Measurements from ENCODE around the gene SIRT7. TPM values are rescaled to one million over a fixed set of nuclear protein-coding genes. Genes with fewer than 3 reads are reported as not detected.

Gene SIRT7
- total RNA-seq, 4 donors from 2014 or later, result 14.3 to 24.1 (median 18.3) TPM

DNA sequence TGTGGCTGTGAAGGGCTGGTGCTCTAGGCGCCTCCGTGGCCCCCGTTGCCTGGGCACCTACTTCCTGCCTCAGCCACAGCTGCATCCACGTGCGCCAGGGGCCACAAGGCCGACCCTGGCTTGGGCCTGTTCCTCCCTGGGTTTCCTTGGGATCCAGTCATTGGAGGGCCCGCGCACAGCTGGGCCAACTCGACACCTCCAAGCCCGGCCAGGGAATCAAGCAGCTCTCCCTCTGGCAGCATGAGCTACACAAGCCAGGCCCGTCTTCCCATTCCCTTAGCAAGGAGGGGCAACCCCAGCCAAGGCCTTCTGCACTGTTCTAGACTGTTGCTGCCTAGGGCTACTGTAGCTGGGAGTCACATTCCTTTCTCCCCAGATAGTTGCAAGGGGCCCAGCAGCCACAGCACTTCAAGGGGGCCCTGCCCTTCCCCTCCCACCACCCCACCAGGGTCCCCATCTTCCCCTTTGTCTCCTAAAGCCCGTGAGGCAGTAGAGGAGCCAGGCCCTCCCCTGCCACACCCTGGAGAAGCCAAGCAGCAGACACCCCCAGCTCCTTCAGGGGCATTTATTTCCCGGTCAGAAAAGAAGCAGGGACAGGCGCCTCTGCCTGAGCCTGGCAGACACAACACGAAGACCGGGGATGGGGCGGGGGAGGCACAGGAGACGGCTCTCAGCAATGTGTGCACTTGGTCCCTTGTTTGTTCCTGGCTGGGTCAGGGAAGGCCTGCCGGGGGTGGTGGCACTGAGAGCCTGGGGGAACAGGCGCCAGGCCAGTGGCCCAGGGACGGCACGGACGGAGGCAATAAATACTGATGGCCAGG, 50.6 kb downstream of the SIRT7 start:
- no CpG with 5 or more reads among the region's 23 CpGs for WGBS, 2 donors (ENCODE audit: low coverage in 1 of 2)
- Histone ChIP-seq H3K4me3 (no peak overlapping the region), H3K27ac (peak overlapping the region in 3 of 4 donors; percentile 98 to 99 (median 99)), H3K4me1 (peaks cover 0 to 72% (median 30%) of the 10 kb centered on the region in 3 donors), H3K27me3 (no peaks in the 10 kb centered on the region), H3K36me3 (peaks cover 0 to 42% of the 10 kb centered on the region in 2 donors), H3K9me3 (no peaks in the 10 kb centered on the region)
- no peak for ATAC-seq
- TF ChIP-seq EP300 (IDR thresholded peaks at IDR 0.05) (no peak), POLR2A (IDR thresholded peaks at IDR 0.05) (peak in 1 of 2 donors; percentile 8), POLR2AphosphoS5 (IDR thresholded peaks at IDR 0.05) (peak; percentile 7)
- TF ChIP-seq, protein P1, sequence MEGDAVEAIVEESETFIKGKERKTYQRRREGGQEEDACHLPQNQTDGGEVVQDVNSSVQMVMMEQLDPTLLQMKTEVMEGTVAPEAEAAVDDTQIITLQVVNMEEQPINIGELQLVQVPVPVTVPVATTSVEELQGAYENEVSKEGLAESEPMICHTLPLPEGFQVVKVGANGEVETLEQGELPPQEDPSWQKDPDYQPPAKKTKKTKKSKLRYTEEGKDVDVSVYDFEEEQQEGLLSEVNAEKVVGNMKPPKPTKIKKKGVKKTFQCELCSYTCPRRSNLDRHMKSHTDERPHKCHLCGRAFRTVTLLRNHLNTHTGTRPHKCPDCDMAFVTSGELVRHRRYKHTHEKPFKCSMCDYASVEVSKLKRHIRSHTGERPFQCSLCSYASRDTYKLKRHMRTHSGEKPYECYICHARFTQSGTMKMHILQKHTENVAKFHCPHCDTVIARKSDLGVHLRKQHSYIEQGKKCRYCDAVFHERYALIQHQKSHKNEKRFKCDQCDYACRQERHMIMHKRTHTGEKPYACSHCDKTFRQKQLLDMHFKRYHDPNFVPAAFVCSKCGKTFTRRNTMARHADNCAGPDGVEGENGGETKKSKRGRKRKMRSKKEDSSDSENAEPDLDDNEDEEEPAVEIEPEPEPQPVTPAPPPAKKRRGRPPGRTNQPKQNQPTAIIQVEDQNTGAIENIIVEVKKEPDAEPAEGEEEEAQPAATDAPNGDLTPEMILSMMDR (IDR thresholded peaks at IDR 0.05), result no peak

DNA sequence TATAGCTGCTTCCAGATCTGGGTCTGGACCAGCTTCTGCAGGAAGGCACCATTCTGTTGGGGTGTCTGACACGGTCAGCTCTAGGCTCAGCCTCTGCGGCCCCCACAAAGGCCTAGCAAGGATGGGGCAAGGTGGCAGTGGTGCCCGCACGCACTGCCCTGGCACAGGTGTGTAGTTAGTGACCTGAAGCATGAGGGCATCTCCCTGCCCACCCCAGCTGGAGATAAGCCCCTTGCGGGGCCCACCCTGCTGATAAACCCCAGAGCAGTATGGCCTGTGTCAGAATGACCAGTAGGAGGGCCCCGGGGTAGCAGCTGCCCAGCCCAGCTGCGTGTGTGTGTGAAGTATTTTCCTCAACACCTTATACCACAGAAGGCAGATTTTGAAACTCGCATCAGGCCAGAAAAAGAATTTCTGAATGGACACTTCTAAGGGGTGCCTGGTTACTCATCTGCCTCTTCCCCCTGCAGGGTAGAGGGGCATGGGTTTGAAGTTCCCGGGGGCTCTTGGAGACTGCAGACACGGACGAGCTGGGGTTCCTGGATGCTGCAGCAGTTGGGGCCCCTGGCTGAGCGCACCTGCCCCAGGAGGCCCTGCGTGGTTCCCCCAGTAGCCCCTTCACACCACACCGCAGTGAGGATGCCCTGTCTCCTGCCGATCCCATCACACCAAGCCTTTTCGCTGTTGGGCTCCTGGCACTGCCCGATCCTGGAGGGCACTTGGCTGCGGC, 51.4 kb downstream of the SIRT7 start:
- TF ChIP-seq POLR2A (IDR thresholded peaks at IDR 0.05) (peak in 1 of 2 donors; percentile 17), EP300 (IDR thresholded peaks at IDR 0.05) (no peak), POLR2AphosphoS5 (IDR thresholded peaks at IDR 0.05) (peak; percentile 24)
- TF ChIP-seq, protein P1 (IDR thresholded peaks at IDR 0.05), result no peak
- no peak for ATAC-seq
- no peaks in the 10 kb centered on the region for H3K27me3 ChIP-seq
- H3K4me1 ChIP-seq, result peaks cover 0 to 72% (median 33%) of the 10 kb centered on the region in 3 donors
- H3K4me3 ChIP-seq, result no peak overlapping the region
- WGBS, 2 donors (ENCODE audit: low coverage in 1 of 2), result 65% methylated on average over 4 of the region's 18 CpGs; no CpG with 5 or more reads in 1 of the 2 donors
- peaks cover 0 to 42% of the 10 kb centered on the region in 2 donors for H3K36me3 ChIP-seq
- no peaks in the 10 kb centered on the region for H3K9me3 ChIP-seq
- peak overlapping the region in 3 of 4 donors; percentile 98 to 99 (median 99) for H3K27ac ChIP-seq

DNA sequence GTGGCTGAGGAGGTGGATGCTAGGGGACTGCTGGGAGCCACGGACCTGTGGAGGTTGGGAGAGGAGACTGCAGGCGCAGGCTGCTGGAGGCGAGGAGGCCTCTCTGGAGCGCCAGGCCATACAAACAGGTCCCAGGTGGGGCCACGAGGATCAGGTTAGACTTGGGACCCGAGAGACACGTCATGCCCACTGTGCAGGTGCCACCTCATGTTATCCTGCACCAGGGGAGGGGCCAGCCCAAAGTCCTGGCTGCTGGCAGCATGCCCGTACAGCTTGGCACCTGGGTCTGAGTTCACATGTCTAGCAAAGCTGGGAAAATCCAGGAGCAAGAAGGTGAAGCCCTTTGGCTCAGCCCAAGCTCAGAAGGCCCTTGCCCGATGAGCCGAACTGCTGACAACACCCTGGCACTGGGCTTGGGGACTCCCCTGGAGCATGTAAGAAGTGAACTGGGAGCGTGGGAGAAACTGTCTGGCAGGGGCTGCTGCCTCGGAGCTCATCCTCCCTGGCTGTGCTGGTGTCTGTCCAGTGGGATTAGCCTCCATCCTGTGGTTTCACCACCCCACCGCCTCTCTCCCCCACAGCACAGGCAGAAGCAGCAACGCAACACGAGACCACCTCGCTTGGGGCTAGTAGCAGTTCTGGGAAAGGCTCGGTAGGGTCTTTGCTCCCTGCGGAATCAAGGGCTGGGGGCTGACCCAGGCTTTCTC, 52.1 kb downstream of the SIRT7 start:
- ATAC-seq, result no peak
- no peak for TF ChIP-seq POLR2A (IDR thresholded peaks at IDR 0.05)
- Histone ChIP-seq H3K36me3 (peaks cover 0 to 42% of the 10 kb centered on the region in 2 donors), H3K27me3 (no peaks in the 10 kb centered on the region), H3K4me3 (no peak overlapping the region), H3K4me1 (peaks cover 0 to 74% (median 36%) of the 10 kb centered on the region in 3 donors), H3K27ac (peak overlapping the region in 3 of 4 donors; percentile 27 to 99 (median 98)), H3K9me3 (no peaks in the 10 kb centered on the region)
- no CpG with 5 or more reads among the region's 18 CpGs for WGBS, 2 donors (ENCODE audit: low coverage in 1 of 2)

DNA sequence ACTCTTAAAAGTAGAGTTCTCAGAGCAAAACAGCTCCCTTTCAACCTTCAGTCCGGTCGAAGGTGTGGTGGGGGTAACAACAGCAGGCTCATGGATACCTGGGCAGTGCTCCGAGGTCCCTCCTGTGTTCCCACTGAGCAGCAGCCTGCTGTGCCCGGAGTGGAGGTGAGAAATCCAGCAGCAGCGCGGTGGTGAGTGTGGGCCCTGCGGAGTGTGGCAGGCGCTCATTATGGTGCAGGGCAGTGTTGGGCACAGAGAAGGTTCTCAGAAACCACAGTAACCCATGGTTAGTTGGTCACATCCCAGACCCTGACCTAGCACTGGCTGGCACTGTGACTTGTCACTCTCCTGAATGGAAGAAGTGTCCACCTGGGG, 52.6 kb downstream of the SIRT7 start:
- H3K36me3 ChIP-seq, result peaks cover 0 to 42% of the 10 kb centered on the region in 2 donors
- peak overlapping the region in 3 of 4 donors; percentile 27 to 99 (median 98) for H3K27ac ChIP-seq
- ATAC-seq, result no peak
- no peaks in the 10 kb centered on the region for H3K9me3 ChIP-seq
- H3K4me3 ChIP-seq, result no peak overlapping the region
- TF ChIP-seq POLR2A (IDR thresholded peaks at IDR 0.05) (no peak), EP300 (IDR thresholded peaks at IDR 0.05) (no peak), POLR2AphosphoS5 (IDR thresholded peaks at IDR 0.05) (no peak)
- TF ChIP-seq, protein P1 (IDR thresholded peaks at IDR 0.05), result no peak
- WGBS, 2 donors (ENCODE audit: low coverage in 1 of 2), result 93 to 100% methylated on average over 3 to 6 of the region's 8 CpGs
- H3K4me1 ChIP-seq, result peaks cover 0 to 72% (median 36%) of the 10 kb centered on the region in 3 donors
- H3K27me3 ChIP-seq, result no peaks in the 10 kb centered on the region

Measured in gastroesophageal sphincter (tissue), 4 donors.